Brain microvascular endothelial cell (primary cell): ENCODE measurements around the gene DRAXIN.

Source experiments
- DNase-seq: peaks from one replicate; pipeline ENCODE4 v3.0.0-alpha.2; 2020
- H3K27ac ChIP-seq: fragments of 250-450 bp; sonication (Bioruptor Pico); 2 replicates; pipeline ENCODE4 v1.5.1; 2020; ENCODE audit warnings: mild to moderate bottlenecking, moderate library complexity
- H3K27me3 ChIP-seq: fragments of 250-450 bp; sonication (Bioruptor Pico); replicated peaks from 2 replicates; pipeline ENCODE4 v1.5.1; 2020; ENCODE audit warnings: mild to moderate bottlenecking
- H3K36me3 ChIP-seq: fragments of 250-450 bp; sonication (Bioruptor Pico); replicated peaks from 2 replicates; pipeline ENCODE4 v1.5.1; 2020; ENCODE audit warnings: mild to moderate bottlenecking
- H3K4me3 ChIP-seq: 2 replicates; pipeline ENCODE4 v1.5.1; 2011; ENCODE audit warnings: low read depth, mild to moderate bottlenecking, control low read depth, low read length, moderate library complexity
- CTCF ChIP-seq: IDR thresholded peaks from 2 replicates; pipeline ENCODE4 v1.5.1; 2011; ENCODE audit warnings: low read depth, mild to moderate bottlenecking, moderate library complexity, low read length, control low read depth, inconsistent platforms; ENCODE audit errors: missing control alignments
- in situ Hi-C: cut with HindIII; loops from 2 replicates; pipeline ENCODE4 v1.10.0; 2017; ENCODE audit warnings: low sequenced_read_pairs, low pct_ligation_motif_present

DRAXIN gene

GRCh38 chr1:11653101-11653860 is 38.2 kb upstream of the DRAXIN start:
- no peak for TF ChIP-seq CTCF
- Histone ChIP-seq H3K27ac (no peak overlapping the region), H3K27me3 (peaks cover 15% of the 10 kb centered on the region), H3K4me3 (no peak overlapping the region), H3K36me3 (no peaks in the 10 kb centered on the region)
- DNase-seq, result no peak
- in situ Hi-C loops, result no loop called here

GRCh38 chr1:11653861-11654136 is 37.7 kb upstream of the DRAXIN start:
- no peak for TF ChIP-seq CTCF
- Histone ChIP-seq H3K4me3 (peak overlapping the region; percentile 62), H3K27ac (no peak overlapping the region), H3K36me3 (no peaks in the 10 kb centered on the region), H3K27me3 (peaks cover 11% of the 10 kb centered on the region)
- DNase-seq, result no peak
- in situ Hi-C loops, result no loop called here

GRCh38 chr1:11654137-11654938 is 37.2 kb upstream of the DRAXIN start, which contains the start of the genes FBXO2 and FBXO44:
TSS of gene FBXO2 (minus strand) at chr1:11654429. CDS start at chr1:11654340, 89 bp downstream.
TSS of gene FBXO44 (plus strand) at chr1:11654877. CDS start at chr1:11655836, 959 bp downstream.
- no peak within 1 kb of the TSS for H3K27ac ChIP-seq
- TF ChIP-seq CTCF, result no peak
- in situ Hi-C loops, result no loop called here
- peaks cover 9% of the 10 kb centered on the region for H3K27me3 ChIP-seq
- H3K36me3 ChIP-seq, result no peaks in the 10 kb centered on the region
- H3K4me3 ChIP-seq, result peak within 1 kb of the TSS; percentile 62
- no peak for DNase-seq

GRCh38 chr1:11654939-11655808 is 36.3 kb upstream of the DRAXIN start:
- TF ChIP-seq CTCF, result no peak
- in situ Hi-C loops, result no loop called here
- Histone ChIP-seq H3K4me3 (peak overlapping the region; percentile 62), H3K27me3 (peaks cover under 1% of the 10 kb centered on the region), H3K27ac (no peak overlapping the region), H3K36me3 (no peaks in the 10 kb centered on the region)
- DNase-seq, result no peak

GRCh38 chr1:11657654-11658053 is 33.9 kb upstream of the DRAXIN start:
- Histone ChIP-seq H3K27ac (no peak overlapping the region), H3K4me3 (no peak overlapping the region), H3K36me3 (no peaks in the 10 kb centered on the region), H3K27me3 (no peaks in the 10 kb centered on the region)
- in situ Hi-C loops, result no loop called here
- TF ChIP-seq CTCF, result no peak
- DNase-seq, result no peak
